PFSK-1 (cell line): ENCODE data around the gene ZNF593.

Experiments
- FOXP2 ChIP-seq: optimal IDR thresholded peaks from 2 replicates; pipeline ENCODE3; 2011; ENCODE audit warnings: borderline replicate concordance, control low read depth, inconsistent platforms; ENCODE audit not compliant: insufficient read depth; ENCODE audit errors: extremely low read length, extremely low read depth
- POLR2AphosphoS5 ChIP-seq: IDR thresholded peaks from 2 replicates; pipeline ENCODE4 v1.6.1; 2012; ENCODE audit warnings: low read depth, mild to moderate bottlenecking, control low read depth, low read length, moderate library complexity
- SIN3A ChIP-seq: IDR thresholded peaks from 2 replicates; pipeline ENCODE4 v1.6.1; 2012; ENCODE audit warnings: mild to moderate bottlenecking, low read length, moderate library complexity, borderline replicate concordance; ENCODE audit not compliant: insufficient read depth
- TAF1 ChIP-seq: IDR thresholded peaks from 2 replicates; pipeline ENCODE4 v1.6.1; 2012; ENCODE audit warnings: low read length, control low read depth, borderline replicate concordance; ENCODE audit not compliant: insufficient read depth
- TF ChIP-seq, protein P1 (sequence below), 2 experiments: IDR thresholded peaks; 2 replicates each; pipeline versions ENCODE4 v1.6.1 to v1.8.0; 2011 to 2012; ENCODE audit warnings: low read depth in 2 of 2, low read length in 2 of 2, control low read depth in 1 of 2, inconsistent platforms in 1 of 2, mild to moderate bottlenecking in 1 of 2, moderate library complexity in 1 of 2; ENCODE audit not compliant: insufficient read depth in 1 of 2

DNA sequence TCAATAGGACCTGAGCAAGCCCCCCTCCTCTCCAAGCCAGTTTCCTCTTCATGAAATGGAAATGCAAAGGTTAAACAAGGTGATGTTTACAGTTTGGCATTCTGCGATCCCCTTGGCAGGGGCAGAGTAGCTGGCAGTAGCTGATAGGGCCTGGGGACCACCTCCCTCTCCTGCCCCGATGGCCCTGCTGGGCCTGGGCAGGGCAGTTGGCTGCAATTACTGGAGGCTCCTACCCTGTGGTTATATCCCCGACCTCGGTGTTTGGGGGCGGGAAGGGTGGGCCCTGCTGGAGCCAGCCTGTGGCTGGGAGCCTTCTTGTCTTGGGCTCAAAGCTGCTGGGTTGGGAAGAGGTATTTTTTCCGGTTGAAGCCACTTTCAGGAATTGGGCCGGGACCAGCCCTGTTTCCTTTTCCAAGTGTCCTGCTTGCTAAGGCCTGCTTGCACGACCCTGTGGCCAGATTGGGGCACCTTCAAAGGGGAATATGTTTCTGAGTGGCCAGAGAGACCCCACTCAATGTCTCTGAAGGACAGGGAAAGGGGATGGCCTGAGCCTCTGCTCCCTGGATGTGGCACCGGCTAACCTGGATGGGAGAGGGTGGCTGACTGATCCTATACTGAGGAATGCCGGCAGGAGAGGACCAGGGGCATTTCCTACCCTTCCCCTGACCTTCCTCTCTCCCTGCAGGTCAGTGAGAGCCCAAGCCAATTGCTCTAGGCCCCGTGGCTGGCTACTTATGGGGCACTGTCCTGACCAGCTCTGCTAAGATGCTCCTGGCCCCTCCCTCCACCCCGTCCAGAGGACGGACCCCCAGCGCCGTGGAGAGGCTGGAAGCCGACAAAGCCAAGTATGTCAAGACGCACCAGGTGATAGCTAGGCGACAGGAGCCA, 8.9 kb upstream of the ZNF593 start:
- TF ChIP-seq POLR2AphosphoS5 (no peak), FOXP2 (no peak), SIN3A (no peak), TAF1 (no peak)
- TF ChIP-seq, protein P1, sequence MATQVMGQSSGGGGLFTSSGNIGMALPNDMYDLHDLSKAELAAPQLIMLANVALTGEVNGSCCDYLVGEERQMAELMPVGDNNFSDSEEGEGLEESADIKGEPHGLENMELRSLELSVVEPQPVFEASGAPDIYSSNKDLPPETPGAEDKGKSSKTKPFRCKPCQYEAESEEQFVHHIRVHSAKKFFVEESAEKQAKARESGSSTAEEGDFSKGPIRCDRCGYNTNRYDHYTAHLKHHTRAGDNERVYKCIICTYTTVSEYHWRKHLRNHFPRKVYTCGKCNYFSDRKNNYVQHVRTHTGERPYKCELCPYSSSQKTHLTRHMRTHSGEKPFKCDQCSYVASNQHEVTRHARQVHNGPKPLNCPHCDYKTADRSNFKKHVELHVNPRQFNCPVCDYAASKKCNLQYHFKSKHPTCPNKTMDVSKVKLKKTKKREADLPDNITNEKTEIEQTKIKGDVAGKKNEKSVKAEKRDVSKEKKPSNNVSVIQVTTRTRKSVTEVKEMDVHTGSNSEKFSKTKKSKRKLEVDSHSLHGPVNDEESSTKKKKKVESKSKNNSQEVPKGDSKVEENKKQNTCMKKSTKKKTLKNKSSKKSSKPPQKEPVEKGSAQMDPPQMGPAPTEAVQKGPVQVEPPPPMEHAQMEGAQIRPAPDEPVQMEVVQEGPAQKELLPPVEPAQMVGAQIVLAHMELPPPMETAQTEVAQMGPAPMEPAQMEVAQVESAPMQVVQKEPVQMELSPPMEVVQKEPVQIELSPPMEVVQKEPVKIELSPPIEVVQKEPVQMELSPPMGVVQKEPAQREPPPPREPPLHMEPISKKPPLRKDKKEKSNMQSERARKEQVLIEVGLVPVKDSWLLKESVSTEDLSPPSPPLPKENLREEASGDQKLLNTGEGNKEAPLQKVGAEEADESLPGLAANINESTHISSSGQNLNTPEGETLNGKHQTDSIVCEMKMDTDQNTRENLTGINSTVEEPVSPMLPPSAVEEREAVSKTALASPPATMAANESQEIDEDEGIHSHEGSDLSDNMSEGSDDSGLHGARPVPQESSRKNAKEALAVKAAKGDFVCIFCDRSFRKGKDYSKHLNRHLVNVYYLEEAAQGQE (IDR thresholded peaks at IDR 0.05; ENCODE audit: insufficient read depth in 1 of 2, low read depth in 2 of 2, low read length in 2 of 2), result no peak
